Measurements from ENCODE around the gene SNRNP40.

SNRNP40 gene

DNA sequence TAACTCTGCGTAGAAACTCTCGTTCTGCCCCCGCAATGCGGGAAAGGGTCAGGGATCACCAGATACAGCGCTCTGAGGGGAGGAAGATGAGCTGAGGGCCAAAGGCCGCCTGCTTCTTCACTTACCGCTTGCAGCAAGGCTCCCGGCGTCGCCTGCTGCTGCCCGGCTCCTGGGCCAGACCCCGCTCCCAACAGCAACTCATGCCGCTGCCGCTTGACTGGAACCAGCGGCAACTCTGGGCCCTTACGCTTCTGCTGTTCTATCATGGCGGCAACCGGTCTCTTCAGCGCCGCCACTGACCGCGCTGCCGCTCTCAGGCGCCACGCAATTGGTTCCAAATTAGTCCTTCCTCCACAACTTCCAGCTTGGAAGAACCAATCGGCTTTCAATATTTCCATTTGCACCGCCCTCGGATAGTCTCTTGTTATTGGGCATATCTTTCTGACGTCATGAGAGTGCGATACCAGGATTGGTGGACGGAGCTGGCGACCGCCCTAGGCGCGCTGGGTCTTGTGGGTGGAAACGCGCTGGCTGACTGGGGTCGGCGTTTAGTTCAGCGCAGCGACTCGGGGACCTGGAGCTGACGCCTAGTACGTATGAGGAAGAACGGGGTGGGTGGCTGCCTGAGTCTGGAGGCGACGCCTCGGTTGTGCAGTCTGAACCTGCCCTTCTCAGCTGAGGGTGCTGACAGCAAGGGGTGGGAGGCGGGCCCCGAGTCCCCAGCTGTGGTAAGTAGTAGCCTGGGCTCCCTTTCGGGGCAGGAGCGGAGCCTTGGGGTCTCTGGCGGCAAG lies at the start of gene SNRNP40, which contains the start of gene ZCCHC17:
Gene SNRNP40 (minus strand): TSS at position 303 of the 791 bp plus-strand sequence. CDS start 37 bp downstream, at position 266.
Gene ZCCHC17 (plus strand): TSS at position 547 of the 791 bp plus-strand sequence. CDS start 13,067 bp downstream, outside the sequence.
- Histone ChIP-seq H3K9ac (ENCODE audit: low read length) (peak within 1 kb of the TSS; percentile 98), H3K27me3 (ENCODE audit: control insufficient read depth, insufficient read depth, low read length) (no peaks in the 10 kb centered on the region), H3K27ac (ENCODE audit: low read length) (peak within 1 kb of the TSS; percentile 91), H3K4me1 (ENCODE audit: control insufficient read depth, low read depth, low read length) (peaks cover 6% of the 10 kb centered on the region), H3K4me3 (ENCODE audit: low read length) (peak within 1 kb of the TSS; percentile 91), H3K9me3 (ENCODE audit: control insufficient read depth, low read depth, low read length) (no peaks in the 10 kb centered on the region), H3K36me3 (ENCODE audit: control insufficient read depth, low read depth, low read length) (peaks cover 20% of the 10 kb centered on the region)

DNA sequence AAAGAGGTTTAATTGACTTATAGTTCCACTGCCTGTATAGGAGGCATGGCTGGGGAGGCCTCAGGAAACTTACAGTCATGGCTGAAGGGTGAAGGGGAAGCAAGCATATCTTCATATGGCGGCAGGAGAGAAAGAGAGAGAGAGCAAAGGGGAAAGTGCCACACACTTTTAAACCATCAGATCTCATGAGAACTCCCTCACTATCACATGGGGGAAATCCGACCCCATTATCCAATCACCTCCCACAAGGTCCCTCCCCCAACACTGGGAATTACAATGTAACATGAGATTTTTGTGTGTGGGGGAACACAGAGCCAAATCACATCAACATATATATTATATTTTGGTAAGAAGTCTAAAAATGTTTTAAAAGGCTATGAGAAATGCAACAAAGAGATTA lies 49.0 kb upstream of the SNRNP40 start:
- H3K27ac ChIP-seq (ENCODE audit: low read length): no peak overlapping the region
- no peaks in the 10 kb centered on the region for H3K4me1 ChIP-seq (ENCODE audit: control insufficient read depth, low read depth, low read length)
- H3K27me3 ChIP-seq (ENCODE audit: control insufficient read depth, insufficient read depth, low read length): no peaks in the 10 kb centered on the region
- H3K4me3 ChIP-seq (ENCODE audit: low read length): no peak overlapping the region
- H3K9me3 ChIP-seq (ENCODE audit: control insufficient read depth, low read depth, low read length): no peaks in the 10 kb centered on the region
- H3K36me3 ChIP-seq (ENCODE audit: control insufficient read depth, low read depth, low read length): peaks cover 24% of the 10 kb centered on the region
- H3K9ac ChIP-seq (ENCODE audit: low read length): no peak overlapping the region

DNA sequence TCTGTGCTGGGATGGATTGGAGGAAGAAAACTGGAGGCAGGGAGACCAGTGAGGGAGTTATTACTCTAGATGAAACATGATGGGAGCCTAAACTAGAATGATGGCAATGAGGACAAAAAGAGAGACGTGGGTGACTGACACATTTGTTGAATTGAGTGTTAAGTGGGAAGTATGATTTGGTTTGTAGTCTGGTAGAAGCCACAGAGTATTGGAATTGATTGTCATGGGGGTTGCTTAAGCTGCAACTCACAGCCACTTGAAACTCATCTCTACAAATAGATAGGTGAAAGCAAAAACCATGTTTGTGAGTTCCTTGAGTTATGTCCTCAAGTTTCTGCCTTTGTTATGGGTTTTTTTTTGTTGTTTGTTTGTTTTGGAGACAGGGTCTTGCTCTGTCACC lies 47.9 kb upstream of the SNRNP40 start:
- peaks cover 22% of the 10 kb centered on the region for H3K36me3 ChIP-seq (ENCODE audit: control insufficient read depth, low read depth, low read length)
- no peaks in the 10 kb centered on the region for H3K27me3 ChIP-seq (ENCODE audit: control insufficient read depth, insufficient read depth, low read length)
- no peak overlapping the region for H3K4me3 ChIP-seq (ENCODE audit: low read length)
- no peaks in the 10 kb centered on the region for H3K4me1 ChIP-seq (ENCODE audit: control insufficient read depth, low read depth, low read length)
- H3K9ac ChIP-seq (ENCODE audit: low read length): no peak overlapping the region
- no peak overlapping the region for H3K27ac ChIP-seq (ENCODE audit: low read length)
- H3K9me3 ChIP-seq (ENCODE audit: control insufficient read depth, low read depth, low read length): no peaks in the 10 kb centered on the region

DNA sequence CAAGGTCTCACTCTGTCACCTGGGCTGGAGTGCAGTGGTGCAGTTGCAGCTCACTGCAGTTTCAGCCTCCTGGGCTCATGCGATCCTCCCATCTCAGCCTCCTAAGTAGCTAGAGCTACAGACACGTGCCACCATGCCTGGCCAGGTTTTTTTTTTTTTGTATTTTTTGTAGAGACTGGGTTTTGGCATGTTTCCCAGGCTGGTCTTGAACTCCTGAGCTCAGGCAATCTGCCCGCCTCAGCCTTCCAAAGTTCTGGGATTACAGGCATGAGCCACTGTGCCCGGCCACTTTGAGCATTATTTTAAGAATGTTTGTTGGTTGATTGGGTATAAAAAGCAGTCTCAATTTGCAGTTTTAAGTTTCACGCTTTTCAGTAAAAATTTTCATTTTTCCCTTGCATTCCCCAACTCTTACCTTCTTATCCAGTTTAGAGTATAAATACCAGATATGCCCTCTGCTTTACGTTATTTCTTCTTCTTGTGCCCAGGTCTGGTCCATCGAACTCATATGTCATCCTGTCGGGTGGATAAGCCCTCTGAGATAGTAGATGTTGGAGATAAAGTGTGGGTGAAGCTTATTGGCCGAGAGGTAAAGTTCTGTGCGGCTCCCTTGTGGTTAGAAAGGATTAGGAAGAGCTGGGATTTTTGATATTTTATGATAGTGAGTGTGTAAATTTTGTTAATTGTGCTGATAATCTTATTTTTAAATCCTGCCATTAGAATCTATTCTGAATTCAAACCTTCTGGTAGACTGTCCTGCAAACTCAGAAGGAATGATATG lies 40.3 kb upstream of the SNRNP40 start:
- H3K4me3 ChIP-seq (ENCODE audit: low read length): no peak overlapping the region
- H3K36me3 ChIP-seq (ENCODE audit: control insufficient read depth, low read depth, low read length): peaks cover 15% of the 10 kb centered on the region
- no peaks in the 10 kb centered on the region for H3K4me1 ChIP-seq (ENCODE audit: control insufficient read depth, low read depth, low read length)
- no peak overlapping the region for H3K27ac ChIP-seq (ENCODE audit: low read length)
- H3K9ac ChIP-seq (ENCODE audit: low read length): no peak overlapping the region
- H3K27me3 ChIP-seq (ENCODE audit: control insufficient read depth, insufficient read depth, low read length): no peaks in the 10 kb centered on the region
- H3K9me3 ChIP-seq (ENCODE audit: control insufficient read depth, low read depth, low read length): no peaks in the 10 kb centered on the region

DNA sequence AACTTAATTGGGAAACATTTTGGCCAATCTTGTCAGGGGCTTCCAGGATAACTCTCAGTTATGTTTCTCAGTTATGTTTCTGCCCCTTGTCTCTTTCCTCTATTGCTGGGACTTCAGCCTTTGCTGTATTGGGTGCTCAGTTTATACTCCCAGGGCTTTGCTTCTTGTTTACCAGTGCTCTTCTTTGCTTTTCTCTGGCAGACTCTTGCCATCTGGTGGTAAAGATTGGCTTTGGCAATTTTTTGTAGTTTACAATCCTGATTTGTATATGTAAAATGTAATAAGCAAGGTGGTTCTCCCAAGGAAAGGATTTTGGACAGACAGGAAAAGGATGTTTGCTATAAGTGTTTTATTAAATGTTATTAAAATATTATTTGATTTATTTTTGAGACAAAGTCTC lies 38.4 kb upstream of the SNRNP40 start:
- no peak overlapping the region for H3K4me3 ChIP-seq (ENCODE audit: low read length)
- no peak overlapping the region for H3K9ac ChIP-seq (ENCODE audit: low read length)
- peaks cover 15% of the 10 kb centered on the region for H3K36me3 ChIP-seq (ENCODE audit: control insufficient read depth, low read depth, low read length)
- no peaks in the 10 kb centered on the region for H3K4me1 ChIP-seq (ENCODE audit: control insufficient read depth, low read depth, low read length)
- no peaks in the 10 kb centered on the region for H3K27me3 ChIP-seq (ENCODE audit: control insufficient read depth, insufficient read depth, low read length)
- no peak overlapping the region for H3K27ac ChIP-seq (ENCODE audit: low read length)
- no peaks in the 10 kb centered on the region for H3K9me3 ChIP-seq (ENCODE audit: control insufficient read depth, low read depth, low read length)

DNA sequence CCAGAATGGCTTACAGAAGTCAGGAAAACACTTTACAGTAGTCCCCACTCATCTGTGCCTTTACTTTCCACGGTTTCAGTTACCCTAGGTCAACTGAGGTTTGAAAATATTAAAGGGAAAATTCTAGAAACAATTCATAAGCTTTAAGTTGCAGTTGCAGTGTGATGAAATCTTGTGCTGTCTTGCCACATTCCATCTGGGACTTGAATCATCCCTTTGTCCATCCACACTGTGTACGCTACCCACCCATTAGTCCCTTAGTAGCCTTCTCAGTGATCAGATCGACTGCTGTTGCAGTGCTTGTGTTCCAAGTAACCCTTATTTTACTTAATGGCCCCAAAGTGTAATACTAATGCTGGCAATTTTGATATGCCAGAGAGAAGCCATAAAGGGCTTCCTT lies 30.8 kb upstream of the SNRNP40 start:
- Histone ChIP-seq H3K27me3 (ENCODE audit: control insufficient read depth, insufficient read depth, low read length) (no peaks in the 10 kb centered on the region), H3K4me1 (ENCODE audit: control insufficient read depth, low read depth, low read length) (no peaks in the 10 kb centered on the region), H3K4me3 (ENCODE audit: low read length) (no peak overlapping the region), H3K36me3 (ENCODE audit: control insufficient read depth, low read depth, low read length) (no peaks in the 10 kb centered on the region), H3K27ac (ENCODE audit: low read length) (no peak overlapping the region), H3K9ac (ENCODE audit: low read length) (no peak overlapping the region), H3K9me3 (ENCODE audit: control insufficient read depth, low read depth, low read length) (no peaks in the 10 kb centered on the region)

DNA sequence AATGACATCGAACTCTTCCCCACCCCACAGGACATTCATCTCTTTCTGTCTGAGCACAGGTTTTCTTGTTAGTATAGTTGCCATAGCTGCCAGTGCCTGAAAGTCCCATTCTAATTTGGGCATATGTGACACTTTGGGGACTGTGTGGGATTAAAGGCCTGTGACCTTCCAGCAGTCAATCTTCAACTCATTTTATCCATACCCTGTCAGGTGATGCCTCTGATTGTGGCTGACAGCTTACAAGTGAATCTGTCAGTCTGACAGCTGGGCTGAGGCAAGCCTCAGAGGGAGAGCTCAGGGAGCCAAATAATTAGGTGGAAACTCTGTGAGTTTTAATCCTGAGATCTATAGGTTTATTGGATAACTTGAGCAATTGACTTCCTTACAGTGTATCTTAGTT lies 29.9 kb upstream of the SNRNP40 start:
- H3K9ac ChIP-seq (ENCODE audit: low read length): no peak overlapping the region
- H3K9me3 ChIP-seq (ENCODE audit: control insufficient read depth, low read depth, low read length): no peaks in the 10 kb centered on the region
- H3K27ac ChIP-seq (ENCODE audit: low read length): no peak overlapping the region
- no peaks in the 10 kb centered on the region for H3K27me3 ChIP-seq (ENCODE audit: control insufficient read depth, insufficient read depth, low read length)
- H3K4me3 ChIP-seq (ENCODE audit: low read length): no peak overlapping the region
- no peaks in the 10 kb centered on the region for H3K36me3 ChIP-seq (ENCODE audit: control insufficient read depth, low read depth, low read length)
- no peaks in the 10 kb centered on the region for H3K4me1 ChIP-seq (ENCODE audit: control insufficient read depth, low read depth, low read length)

DNA sequence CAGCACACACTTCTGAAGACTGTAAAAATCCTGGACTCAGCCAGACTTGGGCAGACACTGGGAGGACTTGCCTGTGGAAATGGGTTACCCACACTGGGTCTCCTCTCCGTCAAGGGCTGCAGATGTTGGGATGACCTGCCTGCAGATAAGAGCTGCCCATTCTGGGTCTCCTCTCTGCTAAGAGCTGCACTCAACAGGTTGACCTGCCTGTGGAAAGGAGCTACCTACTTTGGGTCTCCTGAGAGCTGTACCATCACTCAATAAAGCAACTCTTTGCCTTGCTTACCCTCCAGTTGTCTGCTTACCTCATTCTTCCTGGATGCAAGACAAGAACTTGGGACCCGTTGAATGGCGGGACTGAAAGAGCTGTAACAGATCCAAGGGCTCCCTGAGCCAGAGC lies 28.4 kb upstream of the SNRNP40 start:
- no peaks in the 10 kb centered on the region for H3K4me1 ChIP-seq (ENCODE audit: control insufficient read depth, low read depth, low read length)
- peaks cover 5% of the 10 kb centered on the region for H3K36me3 ChIP-seq (ENCODE audit: control insufficient read depth, low read depth, low read length)
- no peak overlapping the region for H3K4me3 ChIP-seq (ENCODE audit: low read length)
- H3K27me3 ChIP-seq (ENCODE audit: control insufficient read depth, insufficient read depth, low read length): no peaks in the 10 kb centered on the region
- no peak overlapping the region for H3K27ac ChIP-seq (ENCODE audit: low read length)
- H3K9me3 ChIP-seq (ENCODE audit: control insufficient read depth, low read depth, low read length): no peaks in the 10 kb centered on the region
- no peak overlapping the region for H3K9ac ChIP-seq (ENCODE audit: low read length)

DNA sequence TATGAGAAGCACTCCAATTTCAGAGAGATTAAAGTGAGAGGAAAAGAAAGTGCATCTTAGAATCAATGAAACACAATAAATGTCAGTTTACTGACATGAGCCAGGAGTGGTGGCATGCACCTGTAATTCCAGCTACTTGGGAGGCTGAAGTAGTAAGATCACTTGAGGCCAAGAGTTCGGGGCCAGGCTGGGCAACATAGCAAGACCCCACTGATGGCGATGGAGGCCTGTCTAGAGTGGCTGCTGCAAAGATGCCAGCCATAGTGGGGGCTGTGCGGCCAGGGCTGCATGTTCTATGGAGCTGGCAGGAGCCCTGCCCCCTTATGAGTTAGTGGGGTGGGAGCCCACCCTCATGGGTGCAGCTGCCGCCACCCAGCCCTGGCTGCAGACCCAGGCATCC lies 27.5 kb upstream of the SNRNP40 start:
- H3K4me1 ChIP-seq (ENCODE audit: control insufficient read depth, low read depth, low read length): no peaks in the 10 kb centered on the region
- no peak overlapping the region for H3K27ac ChIP-seq (ENCODE audit: low read length)
- H3K9me3 ChIP-seq (ENCODE audit: control insufficient read depth, low read depth, low read length): no peaks in the 10 kb centered on the region
- no peak overlapping the region for H3K4me3 ChIP-seq (ENCODE audit: low read length)
- H3K27me3 ChIP-seq (ENCODE audit: control insufficient read depth, insufficient read depth, low read length): no peaks in the 10 kb centered on the region
- H3K36me3 ChIP-seq (ENCODE audit: control insufficient read depth, low read depth, low read length): peaks cover 7% of the 10 kb centered on the region
- H3K9ac ChIP-seq (ENCODE audit: low read length): no peak overlapping the region

DNA sequence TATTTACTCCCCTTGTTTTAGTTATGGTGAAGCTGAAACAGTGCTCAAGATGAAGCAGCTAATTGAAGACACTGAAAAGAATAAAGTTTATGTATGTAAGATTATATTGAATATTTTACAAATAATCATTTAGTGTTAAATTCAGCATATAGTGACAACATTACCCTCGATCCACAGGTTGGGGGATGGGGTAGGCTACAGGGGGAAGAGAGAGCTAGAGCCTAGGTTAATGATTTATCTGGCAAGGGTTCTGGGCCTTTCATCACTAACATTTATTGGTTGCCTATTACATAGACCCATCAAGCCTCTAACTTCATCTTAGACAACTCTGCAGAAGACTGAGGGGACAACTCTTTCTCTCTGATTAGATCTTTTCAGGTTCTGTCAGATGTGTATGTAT lies 21.6 kb upstream of the SNRNP40 start:
- Histone ChIP-seq H3K9me3 (ENCODE audit: control insufficient read depth, low read depth, low read length) (no peaks in the 10 kb centered on the region), H3K4me1 (ENCODE audit: control insufficient read depth, low read depth, low read length) (no peaks in the 10 kb centered on the region), H3K4me3 (ENCODE audit: low read length) (no peak overlapping the region), H3K27me3 (ENCODE audit: control insufficient read depth, insufficient read depth, low read length) (no peaks in the 10 kb centered on the region), H3K27ac (ENCODE audit: low read length) (no peak overlapping the region), H3K36me3 (ENCODE audit: control insufficient read depth, low read depth, low read length) (peaks cover 47% of the 10 kb centered on the region), H3K9ac (ENCODE audit: low read length) (no peak overlapping the region)

DNA sequence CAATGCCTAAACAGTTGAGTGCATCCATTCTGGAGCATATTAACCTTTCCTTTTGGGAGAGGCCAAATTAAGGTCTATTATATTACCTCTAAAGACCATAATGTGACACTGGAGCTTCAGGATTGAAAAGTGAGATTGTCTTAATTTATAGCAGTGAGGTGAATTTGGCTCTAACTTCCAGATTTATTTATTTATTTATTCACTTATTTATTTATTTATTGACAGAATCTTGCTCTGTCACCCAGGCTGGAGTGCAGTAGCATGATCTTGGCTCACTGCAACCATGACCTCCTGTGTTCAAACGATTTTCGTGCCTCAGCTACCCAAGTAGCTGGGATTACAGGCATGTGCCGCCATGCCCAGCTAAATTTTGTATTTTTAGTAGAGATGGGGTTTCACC lies 19.3 kb upstream of the SNRNP40 start:
- Histone ChIP-seq H3K9ac (ENCODE audit: low read length) (no peak overlapping the region), H3K36me3 (ENCODE audit: control insufficient read depth, low read depth, low read length) (peaks cover 62% of the 10 kb centered on the region), H3K4me1 (ENCODE audit: control insufficient read depth, low read depth, low read length) (no peaks in the 10 kb centered on the region), H3K9me3 (ENCODE audit: control insufficient read depth, low read depth, low read length) (no peaks in the 10 kb centered on the region), H3K4me3 (ENCODE audit: low read length) (no peak overlapping the region), H3K27me3 (ENCODE audit: control insufficient read depth, insufficient read depth, low read length) (no peaks in the 10 kb centered on the region), H3K27ac (ENCODE audit: low read length) (no peak overlapping the region)

All from iPS-18a (cell line).